Islet precursor cell (in vitro differentiated cells): Measurements from ENCODE around the gene QSOX2.
A peak's percentile ranks its signal among the peaks of the same experiment; 100 is the strongest.

Source experiments
- DNase-seq: peaks from one replicate; pipeline ENCODE4 v3.0.0-alpha.2; 2018

QSOX2 gene

DNA sequence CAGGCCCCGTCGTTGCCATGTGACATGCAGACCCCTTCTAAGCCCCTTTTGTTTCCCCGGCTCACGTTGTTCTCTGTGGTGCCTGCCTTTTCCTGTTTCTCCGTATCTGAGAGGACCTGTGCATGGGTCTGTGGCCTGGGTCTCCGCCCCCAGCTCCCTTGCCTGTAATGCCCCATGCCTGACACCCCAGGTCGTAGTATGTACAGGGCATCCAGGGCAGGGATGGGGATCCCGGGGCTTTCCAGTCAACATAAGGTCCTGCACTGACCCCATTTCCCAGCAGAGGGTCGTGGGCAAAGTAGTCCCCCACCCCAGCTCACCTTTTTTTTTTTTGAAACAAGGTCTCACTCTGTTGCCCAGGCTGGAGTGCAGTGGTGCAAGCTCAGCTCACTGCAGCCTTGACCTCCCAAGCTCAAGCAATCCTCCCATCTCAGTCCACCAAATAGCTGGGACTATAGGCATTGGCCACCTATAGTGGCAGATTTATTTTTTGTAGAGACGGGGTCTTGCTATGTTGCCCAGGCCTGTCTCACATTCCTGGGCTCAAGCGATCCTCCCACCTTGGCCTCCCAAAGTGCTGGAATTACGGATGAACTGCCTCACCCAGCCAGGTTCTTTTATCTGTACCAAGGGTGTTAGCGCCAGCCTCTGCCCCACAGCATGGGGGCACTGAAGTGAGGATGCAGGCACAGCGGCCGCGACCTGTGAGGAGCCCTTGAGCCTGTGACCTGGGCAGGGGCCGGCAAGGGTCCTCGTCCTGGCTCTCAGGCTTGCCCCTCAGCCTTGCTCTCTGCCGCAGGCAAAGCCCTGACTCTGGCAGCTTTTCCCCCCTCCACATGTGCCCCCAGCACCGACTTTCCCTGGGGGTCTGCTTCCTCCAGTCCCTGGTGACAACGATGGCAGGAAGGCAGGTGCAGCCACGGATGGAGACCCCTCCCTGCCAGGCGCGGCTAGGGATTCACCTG, 19.1 kb upstream of the QSOX2 start:
- no peak for DNase-seq

DNA sequence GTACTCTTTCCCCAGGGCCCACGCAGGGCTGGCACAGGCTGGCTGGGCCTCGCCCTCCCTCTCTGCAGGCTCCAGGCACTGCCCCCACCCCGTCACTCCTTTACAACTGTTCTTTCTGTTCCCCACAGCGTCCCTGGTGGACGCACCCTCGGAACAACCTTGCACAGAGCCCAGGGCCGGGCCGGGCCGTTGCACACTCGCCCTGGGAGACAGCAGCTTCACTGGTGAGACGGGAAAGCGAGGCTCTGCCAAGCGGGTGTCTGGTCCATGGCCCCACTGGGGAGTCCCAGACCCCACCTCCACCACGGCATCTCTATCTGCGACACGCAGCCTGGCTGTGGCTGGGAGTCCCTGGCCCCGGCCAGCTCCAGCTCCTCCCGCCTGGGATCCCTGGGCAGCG, 18.4 kb upstream of the QSOX2 start:
- DNase-seq: no peak

DNA sequence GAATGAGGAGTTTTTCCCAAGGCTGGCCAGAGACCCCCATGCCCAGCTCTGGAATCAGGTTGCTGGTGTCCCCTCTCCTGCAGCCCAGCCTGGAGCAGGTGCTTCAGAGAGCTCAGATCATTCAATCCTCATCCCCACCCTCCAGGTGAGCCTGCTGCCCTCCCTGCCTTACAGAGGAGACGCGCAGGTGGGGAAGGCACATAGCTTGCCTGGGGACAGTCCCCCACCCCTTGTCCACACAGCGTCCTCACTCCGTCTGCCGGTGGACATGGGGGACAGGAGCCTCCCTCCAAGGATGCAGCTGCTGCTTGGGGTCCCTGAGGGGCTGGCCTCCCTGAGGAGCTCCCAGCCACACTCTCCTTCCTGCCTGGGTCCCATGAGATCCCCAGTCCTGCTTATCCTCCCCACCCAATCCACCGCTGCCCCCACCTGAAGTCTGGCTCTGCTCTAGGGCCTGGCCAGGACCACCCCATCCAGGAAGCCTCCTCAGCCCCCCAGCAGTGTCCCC, 17.1 kb upstream of the QSOX2 start:
- DNase-seq: no peak

DNA sequence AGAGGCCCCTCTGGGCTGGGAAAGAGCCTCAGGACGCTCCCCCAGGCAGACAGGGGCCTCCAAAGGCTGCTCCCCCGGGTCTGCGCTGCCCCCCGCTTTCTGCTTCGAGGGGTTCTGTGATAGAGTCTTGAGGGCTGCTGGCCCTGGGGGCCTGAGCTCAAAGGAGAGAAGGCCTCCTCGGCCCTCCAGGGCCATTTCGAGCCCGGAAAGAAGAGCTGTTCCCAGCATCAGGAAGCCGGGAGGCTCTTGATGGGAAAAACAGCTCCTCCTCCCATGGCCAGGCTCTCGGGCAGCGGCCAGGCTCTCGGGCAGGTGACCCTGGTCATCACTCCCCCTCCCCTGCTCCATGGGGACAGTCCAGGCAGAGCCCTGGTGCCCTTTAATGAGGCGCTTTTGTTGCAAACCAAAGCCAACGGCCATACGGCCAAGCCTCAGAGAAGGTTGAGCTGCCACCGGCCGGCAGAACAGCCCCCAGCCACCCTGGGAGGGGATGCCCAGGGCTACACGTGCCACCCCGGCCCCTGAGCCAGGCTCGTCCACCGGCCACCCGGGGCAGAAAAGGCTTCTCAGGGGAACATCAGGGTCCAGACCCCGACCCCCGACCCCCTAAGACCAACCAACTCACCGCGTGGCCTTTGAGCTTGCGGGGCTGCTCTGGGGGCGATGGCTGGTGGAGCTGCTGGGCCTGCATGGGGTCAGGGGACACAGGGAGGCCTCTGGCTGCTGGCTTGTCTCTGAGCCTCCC, 16.2 kb upstream of the QSOX2 start:
- no peak for DNase-seq

DNA sequence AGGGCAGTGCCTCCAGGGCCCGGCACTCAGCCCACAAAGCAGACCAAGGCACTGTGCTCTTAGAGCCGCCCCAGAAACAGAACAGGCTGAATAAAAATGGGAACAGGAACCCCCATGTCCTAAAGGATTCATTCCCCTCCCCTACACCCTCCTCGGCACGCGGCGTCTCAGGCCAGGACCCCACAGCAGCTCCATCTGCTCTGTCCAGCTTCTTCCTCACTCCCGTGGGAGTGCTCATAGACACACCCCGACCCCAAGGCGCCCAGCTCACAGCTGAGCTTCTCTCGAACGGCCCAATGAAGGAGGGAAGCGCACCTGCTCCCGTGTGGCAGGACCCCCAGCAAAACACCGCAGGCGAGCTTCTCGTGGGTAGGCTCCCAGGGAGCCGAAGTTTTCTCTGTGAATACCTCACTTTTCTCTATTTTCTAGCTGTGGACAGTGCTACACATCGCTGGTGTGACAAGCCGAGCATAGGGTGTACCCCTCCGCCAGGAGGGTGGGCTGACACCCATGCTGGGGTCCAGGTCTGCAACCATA, 15.4 kb upstream of the QSOX2 start:
- DNase-seq: no peak

DNA sequence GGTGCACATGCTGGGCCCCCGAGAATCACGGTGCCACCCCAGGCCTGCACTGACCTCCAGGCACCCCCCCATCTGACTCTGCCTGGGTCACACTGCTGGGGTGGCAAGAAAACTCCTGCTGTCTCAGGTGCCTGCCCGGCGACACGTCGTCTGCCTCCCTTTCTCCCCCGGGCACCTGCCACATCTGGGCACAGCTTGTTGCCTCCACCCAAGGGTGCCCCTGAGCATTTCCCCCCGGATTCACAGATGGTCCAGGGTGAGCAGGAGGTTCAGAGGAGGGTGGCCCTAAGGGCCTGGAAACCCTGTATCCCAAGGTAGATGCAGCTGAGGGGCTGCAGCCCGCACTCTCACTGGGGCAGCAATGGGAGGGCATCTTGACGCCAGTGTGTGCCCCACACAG, 14.9 kb upstream of the QSOX2 start:
- DNase-seq: no peak

DNA sequence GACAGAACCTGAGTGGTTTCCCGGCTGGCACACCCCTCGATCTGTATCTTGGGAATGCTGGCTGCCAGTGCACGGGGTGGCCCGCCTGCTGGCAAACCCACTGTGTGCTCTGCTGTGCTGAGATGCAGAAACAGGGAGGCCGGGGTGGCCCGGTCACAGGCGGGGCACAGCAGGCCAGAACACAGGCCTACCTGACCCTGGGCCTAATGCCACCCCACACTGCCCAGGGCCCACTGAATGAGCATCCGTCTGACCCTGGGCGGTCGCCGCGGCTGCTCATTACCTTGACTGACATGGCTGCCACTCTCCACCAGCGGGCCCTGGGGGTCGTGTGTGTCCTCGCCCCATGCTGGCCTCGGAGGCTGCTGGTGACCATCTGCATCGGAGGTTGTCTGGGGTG, 14.2 kb upstream of the QSOX2 start:
- no peak for DNase-seq

DNA sequence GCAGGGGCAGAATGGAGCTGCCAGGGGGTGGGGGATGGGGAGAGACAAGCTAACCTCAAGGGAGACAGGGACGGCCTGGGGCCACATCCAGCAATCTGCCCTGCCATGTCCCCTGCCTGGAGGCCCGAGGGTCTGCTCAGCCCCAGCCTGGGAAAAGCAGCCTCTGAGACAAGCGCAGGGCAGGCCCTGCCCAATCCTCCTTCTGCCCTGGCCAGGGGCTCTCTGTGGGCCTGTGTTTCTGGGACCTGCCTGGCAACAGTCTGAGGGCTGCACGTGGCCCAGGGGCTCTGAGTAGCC, 13.9 kb upstream of the QSOX2 start:
- DNase-seq: peak; percentile 74

DNA sequence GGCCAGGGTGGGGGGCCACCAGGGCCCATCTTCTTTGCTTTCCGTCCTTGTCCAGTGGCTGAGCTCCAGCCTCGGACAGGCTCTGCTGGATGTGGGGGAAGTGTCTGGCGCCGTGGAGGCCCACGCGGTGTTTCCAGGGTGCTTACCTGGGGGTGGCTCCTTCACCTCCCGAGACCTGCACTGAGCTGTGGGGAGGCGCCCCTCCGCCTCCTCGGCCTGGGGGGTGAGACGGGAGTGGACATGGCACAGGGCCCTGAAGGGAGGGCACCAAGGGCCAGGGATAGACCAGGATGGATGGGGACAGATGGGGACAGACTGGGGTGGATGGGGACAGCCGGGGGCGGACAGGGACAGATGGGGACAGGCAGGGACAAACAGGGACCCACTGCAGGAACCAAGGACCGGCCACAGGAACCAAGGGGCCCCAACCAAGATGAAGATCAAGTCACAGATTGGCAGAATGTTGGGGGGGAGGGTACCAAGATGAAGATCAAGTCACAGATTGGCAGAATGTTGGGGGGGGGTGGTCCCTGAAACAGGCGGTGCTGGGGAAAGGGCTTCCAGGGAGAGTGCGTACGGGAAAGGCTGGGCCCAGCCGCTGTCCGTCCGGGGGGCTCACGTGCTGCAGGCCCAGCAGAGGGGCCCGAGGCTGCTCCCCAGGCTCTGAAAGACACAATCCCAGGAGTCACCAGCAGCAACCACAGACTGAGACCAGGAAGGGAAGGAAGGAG, 13.3 kb upstream of the QSOX2 start:
- DNase-seq: no peak

DNA sequence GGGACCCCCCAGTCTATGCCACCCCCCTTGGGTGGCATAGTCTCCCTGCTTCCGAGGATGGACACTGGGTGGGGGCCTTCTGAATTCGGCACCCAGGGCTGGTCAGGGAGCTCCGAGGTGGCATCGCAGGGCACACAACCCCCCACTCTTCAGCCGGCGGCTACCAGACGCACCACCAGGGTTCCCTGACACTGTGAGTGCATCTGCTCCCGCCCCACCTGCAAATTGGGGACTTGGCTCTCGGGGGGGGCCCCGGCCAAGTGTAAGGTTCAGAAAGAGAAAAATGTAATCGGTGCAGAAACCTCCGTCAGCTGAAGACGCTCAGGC, 12.7 kb upstream of the QSOX2 start:
- no peak for DNase-seq

DNA sequence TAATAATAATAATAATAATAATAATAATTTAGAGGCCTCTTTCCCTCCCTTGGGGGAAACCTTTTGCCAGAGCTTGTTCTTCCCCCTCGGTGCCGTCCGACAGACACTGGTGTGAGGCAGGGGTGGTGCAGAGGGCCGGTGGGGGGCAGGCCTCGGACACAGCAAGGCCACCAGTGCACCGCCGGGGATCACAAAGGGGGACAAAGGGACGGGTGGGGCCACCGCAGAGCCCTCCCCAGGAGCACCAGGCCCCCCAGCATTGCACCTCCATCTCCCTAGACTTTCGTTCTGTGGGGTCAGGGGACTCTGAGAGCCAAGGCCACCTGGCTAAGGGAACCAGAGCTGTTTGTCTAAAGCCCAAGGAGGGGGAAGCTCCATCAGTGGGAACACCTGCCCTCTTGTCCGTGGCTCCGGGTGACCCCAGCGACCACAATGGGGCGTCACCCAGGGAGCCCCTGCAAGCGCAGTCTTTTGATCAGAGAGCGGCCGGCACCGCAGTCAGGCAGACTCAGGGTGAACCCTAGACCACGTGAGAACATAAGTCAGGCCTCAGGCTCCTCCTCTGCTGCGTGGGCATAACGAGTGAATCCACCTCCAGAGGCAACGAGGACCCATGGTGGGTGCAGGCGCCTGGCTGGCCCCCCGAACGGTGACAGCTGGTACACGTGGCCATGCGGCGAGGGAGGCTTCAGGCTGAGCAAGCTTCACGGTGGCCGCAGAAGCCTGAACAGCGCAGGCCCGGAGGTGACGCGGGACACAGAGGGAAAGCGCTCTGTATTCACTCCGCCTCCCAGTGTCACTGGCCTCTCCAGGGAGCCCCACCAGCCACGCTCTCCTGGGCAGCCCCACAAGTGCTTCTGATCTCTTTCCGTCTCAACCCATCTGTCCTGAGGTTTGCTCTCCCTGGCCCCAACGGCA, 12.0 kb upstream of the QSOX2 start:
- DNase-seq: no peak

DNA sequence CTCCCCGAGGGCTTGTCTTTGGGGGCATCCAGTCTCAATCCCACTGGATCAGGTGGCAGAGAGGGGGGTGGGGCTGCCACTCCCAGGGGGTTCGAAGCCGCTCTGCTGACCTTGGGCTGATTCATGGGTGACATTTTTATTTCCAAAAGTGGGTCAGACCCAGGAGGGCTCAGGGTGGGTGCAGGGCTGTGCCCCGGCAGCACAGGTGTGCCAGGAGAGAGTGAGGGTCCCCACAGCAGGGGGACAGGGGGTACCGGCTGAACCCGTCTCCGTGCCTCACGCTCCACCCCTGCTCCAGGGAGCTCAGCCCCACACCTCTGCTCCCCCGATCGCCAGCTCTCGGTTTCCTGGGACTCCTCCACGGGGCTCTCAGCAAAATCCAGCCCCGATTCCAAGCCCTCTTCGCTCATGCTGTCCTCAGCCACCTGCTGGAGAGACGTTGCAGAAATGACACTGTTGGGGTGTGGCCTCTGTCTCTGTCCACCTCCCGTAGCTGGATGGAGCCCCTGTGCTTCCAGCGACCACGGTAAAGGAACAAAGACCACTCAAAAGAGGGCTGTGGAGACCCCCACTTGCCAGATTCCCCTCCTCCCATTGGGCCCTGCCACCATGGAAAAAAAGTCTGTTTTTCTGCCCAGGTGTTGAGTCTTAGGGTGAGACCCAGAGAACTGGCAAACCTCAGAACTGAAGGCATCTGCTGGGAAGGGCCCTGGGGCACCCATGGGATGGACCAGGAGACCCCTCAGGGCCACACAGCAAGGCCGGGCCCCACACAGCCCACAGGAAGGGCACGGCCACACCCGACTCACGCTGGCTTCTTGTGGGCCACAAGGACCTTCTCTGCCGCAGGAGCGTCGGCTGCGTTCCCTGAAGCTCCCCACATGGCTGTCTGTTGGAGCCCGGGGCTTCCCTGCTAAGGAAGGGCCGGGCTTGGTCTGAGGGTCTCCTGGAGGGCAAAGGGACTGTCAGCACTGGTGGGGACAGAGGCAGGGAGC, 10.6 kb upstream of the QSOX2 start:
- DNase-seq: no peak

DNA sequence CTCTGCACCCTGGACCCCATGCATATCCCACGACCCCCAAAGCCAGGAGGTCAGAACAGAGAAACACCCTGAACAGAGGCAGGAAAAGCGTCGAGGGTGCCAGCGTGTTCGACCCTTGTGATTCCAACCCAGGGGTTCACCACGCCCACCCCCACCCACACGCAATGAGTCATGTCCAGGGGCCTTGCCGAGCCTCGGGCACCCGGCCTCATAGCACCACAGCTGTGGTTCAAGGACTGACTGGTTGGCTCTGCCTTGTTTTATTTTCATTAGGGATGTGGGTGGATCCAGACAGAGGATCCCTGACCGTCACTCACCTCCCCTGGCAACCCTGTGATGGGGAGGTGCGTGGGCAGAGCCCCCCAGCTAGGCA, 9.5 kb upstream of the QSOX2 start:
- no peak for DNase-seq

DNA sequence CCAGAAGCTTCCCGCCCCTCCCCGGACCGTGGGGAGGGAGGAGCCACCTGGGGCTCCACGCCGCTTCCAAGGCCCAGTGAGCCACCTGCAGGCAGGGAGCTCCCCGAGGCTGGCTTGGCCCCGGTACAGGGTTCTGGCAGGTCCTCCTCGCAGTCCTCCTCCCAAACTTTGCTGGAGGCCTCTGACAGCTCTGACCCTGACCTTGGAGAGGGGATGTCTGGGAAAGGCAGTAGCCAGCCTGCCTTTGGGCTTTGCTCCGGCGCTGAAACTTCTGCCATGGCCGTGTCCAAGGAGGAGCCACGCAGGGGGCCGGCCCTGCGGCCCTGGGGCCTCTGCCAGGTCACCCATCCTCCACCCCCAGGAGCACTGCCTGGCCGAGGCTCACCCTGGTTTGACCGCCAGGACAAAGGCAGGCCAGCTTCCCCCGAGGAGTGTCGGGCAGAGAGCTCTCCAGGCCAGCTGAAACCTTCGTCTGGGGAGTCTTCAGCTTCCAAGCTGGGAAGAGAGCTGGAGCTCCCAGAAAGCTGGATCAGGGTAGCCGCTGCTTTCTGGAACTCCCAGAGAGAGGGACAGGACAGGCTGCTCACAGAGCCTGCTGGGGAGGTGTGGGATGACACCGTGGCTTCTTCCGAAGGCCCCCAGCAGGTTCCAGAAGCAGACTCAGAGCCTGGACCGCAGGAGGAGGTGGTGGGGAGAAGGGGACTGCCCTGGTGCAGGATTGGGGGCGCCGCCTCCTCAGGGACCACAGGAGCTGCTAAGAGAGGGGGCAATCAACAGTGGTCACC, 9.0 kb upstream of the QSOX2 start:
- DNase-seq: no peak

DNA sequence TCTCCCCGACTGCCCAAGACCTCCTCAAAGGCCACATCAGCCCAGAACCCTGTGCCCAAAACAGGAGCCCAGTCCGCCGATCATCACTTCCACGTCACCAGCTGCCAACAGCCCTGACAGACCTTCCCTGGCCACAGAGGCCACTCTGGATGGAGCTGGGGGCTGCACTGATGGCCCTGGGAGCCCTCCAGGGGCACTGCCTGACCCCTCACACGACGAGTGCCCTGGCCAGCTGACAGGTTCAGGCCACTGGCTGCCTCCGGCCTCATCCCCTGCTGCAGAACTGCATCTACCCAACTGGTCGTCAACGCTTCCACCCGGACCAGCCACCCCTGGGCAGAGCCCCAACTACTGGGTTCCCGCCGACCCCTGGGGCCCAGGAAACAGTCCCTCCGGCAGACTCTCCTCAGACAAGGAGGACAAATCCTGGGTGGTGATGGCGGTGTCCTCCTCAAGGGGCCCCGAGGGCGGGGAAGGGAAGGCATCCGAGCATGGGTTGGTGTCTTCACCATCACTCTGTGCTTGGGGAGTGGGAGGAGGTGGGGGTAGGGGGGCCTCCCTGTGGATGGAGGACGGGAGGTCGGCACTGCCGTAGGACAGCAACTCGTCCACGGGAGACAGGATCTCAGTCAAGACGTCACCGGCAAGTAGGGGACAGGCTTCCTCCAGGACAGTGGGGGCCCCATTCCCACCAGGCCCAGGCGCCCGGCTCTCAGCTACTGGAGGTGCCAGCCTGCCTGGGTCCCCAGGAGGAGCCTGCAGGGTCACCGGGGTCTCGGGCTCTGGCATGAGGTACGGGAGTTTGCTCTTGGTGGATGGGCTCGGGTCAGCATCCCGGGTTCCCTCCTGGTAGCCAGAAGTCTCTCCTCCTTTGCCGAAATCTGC, 7.9 kb upstream of the QSOX2 start:
- no peak for DNase-seq

DNA sequence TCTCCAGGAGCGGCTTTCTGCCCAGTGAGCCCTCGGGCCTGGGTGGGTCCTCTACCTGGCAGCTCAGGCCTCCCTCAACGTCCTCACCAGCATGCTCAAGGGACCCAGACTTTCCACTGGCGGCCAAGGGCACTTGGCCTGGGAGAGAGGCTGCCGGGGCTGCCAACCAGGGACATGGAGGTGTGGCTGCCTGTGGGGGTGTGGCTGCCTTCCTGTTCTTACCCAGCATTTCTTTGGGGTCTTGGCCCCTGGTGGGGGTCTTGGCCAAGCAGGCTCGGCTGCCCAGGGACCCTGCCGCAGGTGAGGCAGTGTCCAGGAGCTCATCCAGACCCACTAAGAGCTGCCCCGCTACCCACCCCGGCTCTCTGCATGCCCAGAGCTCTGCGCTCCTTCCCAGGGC, 7.2 kb upstream of the QSOX2 start:
- DNase-seq: no peak

DNA sequence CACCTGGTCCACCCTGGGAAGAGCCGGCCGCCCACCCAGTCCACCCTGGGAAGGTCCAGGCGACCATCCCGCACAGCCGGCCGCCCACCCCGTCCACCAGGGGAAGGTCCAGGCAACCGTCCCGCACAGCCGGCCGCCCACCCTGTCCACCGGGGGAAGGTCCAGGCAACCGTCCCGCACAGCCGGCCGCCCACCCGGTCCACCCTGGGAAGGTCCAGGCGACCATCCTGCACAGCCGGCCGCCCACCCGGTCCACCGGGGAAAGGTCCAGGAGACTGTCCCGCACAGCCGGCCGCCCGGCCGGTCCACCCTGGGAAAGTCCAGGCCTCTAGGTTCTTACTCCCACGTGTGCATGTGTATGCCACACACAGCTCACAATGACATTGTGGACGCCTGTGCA, 6.7 kb upstream of the QSOX2 start:
- DNase-seq: no peak

DNA sequence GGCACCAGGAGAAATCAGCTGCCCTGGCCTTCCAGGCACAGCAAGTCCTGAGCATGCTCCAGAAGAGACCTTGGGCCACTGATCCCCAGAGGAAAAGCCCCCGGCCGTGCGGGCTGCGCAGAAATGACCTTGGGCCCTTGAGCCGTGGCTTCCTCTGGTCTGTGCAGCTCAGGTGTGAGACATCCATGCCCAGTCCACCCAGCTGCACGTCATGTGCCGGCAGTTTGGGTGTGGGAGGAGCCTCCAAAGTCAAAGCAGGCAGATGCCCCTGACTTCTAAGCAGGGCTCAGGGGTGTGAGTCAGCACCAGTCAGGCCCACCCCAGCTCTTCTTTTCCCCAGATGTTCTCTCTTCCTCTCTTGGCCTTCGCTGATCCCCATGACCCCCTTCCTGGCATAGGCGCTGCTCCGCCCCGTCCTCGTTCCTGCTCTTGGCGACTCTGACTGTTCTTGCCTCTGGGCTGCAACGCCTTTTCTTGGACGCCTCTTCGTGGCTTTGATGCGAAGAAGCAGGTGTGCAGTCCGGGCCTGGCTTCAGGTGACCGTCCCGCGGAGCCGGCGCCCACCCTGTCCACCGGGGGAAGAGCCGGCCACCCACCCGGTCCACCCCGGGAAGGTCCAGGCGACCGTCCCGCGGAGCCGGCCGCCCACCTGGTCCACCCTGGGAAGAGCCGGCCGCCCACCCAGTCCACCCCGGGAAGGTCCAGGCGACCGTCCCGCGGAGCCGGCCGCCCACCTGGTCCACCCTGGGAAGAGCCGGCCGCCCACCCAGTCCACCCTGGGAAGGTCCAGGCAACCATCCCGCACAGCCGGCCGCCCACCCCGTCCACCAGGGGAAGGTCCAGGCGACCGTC, 5.9 kb upstream of the QSOX2 start:
- DNase-seq: no peak
